ENCODE results near the gene C3orf22. TPM values are rescaled to one million over a fixed set of nuclear protein-coding genes. Genes with fewer than 3 reads are reported as not detected.

The C3orf22 gene
- polyA plus RNA-seq, 1 donor, result 0.63 TPM

- Histone ChIP-seq H3K27me3 (ENCODE audit: control insufficient read depth, insufficient read depth, low read length) (no peaks in the 10 kb centered on the region), H3K4me3 (ENCODE audit: low read length) (no peak overlapping the region), H3K36me3 (ENCODE audit: control insufficient read depth, insufficient read depth, low read length) (no peaks in the 10 kb centered on the region), H3K4me1 (ENCODE audit: control insufficient read depth, insufficient read depth, low read length) (no peaks in the 10 kb centered on the region), H3K27ac (ENCODE audit: low read length) (no peak overlapping the region), H3K9me3 (ENCODE audit: control insufficient read depth, low read depth, low read length) (no peaks in the 10 kb centered on the region)
- no CpG with 5 or more reads among the region's 7 CpGs for WGBS (ENCODE audit: insufficient coverage, low lambda C conversion rate)
- no peak for DNase-seq
Observed at GRCh38 chr3:126578702-126579101, 20.0 kb upstream of the C3orf22 start.

DNA sequence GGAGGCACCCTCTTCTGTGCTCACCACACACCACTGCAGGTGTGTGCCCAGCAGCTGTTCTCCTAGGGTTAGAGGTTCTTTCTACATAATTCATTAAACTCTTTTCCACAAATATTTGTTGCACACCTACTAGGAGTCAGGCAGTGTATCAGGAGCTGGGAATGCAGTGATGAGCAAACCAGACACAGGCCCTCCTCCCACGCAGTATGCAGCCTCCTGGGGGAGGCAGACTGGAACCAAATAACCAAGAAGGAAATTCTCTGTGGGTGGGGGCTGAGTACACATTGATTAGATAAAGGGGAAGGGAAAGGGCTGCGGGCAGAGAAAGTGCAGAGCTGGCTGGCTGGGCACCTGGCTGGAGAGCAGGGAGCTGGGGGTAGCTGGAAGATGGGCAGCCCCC, 18.5 kb upstream of the C3orf22 start:
- 20% methylated on average over 1 of the region's 2 CpGs for WGBS (ENCODE audit: insufficient coverage, low lambda C conversion rate)
- H3K27me3 ChIP-seq (ENCODE audit: control insufficient read depth, insufficient read depth, low read length), result no peaks in the 10 kb centered on the region

GRCh38 chr3:126573492-126574117, 14.9 kb upstream of the C3orf22 start:
- DNase-seq, result no peak
- Histone ChIP-seq H3K36me3 (ENCODE audit: control insufficient read depth, insufficient read depth, low read length) (no peaks in the 10 kb centered on the region), H3K9me3 (ENCODE audit: control insufficient read depth, low read depth, low read length) (no peaks in the 10 kb centered on the region), H3K27ac (ENCODE audit: low read length) (no peak overlapping the region), H3K27me3 (ENCODE audit: control insufficient read depth, insufficient read depth, low read length) (no peaks in the 10 kb centered on the region), H3K4me1 (ENCODE audit: control insufficient read depth, insufficient read depth, low read length) (no peaks in the 10 kb centered on the region), H3K4me3 (ENCODE audit: low read length) (no peak overlapping the region)
- WGBS (ENCODE audit: insufficient coverage, low lambda C conversion rate), result 83% methylated on average over 1 of the region's 15 CpGs

More for the DNA sequence above, 18.5 kb upstream of the C3orf22 start:
- no peaks in the 10 kb centered on the region for H3K36me3 ChIP-seq (ENCODE audit: control insufficient read depth, insufficient read depth, low read length)
- no peaks in the 10 kb centered on the region for H3K4me1 ChIP-seq (ENCODE audit: control insufficient read depth, insufficient read depth, low read length)
- no peak for DNase-seq
- no peak overlapping the region for H3K27ac ChIP-seq (ENCODE audit: low read length)
- no peak overlapping the region for H3K4me3 ChIP-seq (ENCODE audit: low read length)
- no peaks in the 10 kb centered on the region for H3K9me3 ChIP-seq (ENCODE audit: control insufficient read depth, low read depth, low read length)

DNA sequence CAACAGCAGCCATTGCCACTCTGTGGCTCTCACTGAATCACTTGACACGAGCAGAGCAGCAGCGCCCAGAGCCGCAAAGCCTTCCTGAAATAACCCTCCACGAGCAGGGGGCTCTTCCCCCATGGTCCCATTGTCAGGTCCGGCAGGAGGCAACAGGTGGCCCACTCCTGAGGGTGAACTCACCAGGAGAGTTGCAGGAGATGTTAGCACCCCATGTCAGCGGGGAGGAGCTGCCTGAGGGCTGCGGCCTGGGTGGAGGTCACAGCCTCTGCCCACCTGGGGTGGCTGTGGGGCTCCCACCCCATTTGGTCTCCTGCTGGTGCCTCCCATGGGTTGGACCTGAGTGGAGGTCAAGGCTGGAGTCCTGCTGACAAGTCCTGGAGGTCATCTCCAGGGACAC, 12.3 kb upstream of the C3orf22 start:
- WGBS (ENCODE audit: insufficient coverage, low lambda C conversion rate), result no CpG with 5 or more reads among the region's 7 CpGs

GRCh38 chr3:126570103-126570541, 11.4 kb upstream of the C3orf22 start:
- Histone ChIP-seq H3K4me1 (ENCODE audit: control insufficient read depth, insufficient read depth, low read length) (no peaks in the 10 kb centered on the region), H3K36me3 (ENCODE audit: control insufficient read depth, insufficient read depth, low read length) (no peaks in the 10 kb centered on the region), H3K4me3 (ENCODE audit: low read length) (no peak overlapping the region), H3K27me3 (ENCODE audit: control insufficient read depth, insufficient read depth, low read length) (no peaks in the 10 kb centered on the region), H3K9me3 (ENCODE audit: control insufficient read depth, low read depth, low read length) (no peaks in the 10 kb centered on the region), H3K27ac (ENCODE audit: low read length) (no peak overlapping the region)
- no CpG with 5 or more reads among the region's 6 CpGs for WGBS (ENCODE audit: insufficient coverage, low lambda C conversion rate)
- DNase-seq, result no peak

More for the DNA sequence above, 12.3 kb upstream of the C3orf22 start:
- DNase-seq, result no peak
- H3K27ac ChIP-seq (ENCODE audit: low read length), result no peak overlapping the region
- no peaks in the 10 kb centered on the region for H3K36me3 ChIP-seq (ENCODE audit: control insufficient read depth, insufficient read depth, low read length)
- no peak overlapping the region for H3K4me3 ChIP-seq (ENCODE audit: low read length)
- H3K27me3 ChIP-seq (ENCODE audit: control insufficient read depth, insufficient read depth, low read length), result no peaks in the 10 kb centered on the region
- H3K9me3 ChIP-seq (ENCODE audit: control insufficient read depth, low read depth, low read length), result no peaks in the 10 kb centered on the region
- no peaks in the 10 kb centered on the region for H3K4me1 ChIP-seq (ENCODE audit: control insufficient read depth, insufficient read depth, low read length)

DNA sequence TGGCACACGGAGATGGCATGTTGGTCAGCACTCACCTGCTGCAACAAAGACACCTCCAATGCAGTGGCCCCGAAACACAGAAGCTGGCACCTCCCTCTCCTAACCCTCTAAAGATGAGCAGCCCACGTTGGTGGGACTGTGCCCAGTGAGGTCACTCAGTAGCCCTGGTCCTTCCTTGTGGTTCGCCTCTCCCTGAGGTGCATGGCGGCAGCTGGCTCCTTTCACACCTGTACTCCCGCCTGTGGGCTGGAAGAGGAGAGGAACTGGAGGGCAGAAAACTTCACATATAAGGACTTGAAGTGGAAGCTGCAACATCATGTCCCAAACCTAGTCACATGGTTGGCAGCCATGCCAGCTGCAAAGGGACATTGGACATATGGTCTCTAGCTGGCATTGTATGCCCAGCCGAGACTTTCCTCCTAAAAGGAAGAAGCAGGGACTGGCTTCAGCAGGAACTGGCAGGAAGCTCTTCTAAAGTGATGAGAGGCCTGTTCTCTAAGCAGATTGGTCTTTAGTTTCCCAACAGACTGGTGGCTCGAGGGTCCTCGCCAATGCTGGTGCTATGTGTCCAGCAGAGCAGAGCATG, 10.8 kb upstream of the C3orf22 start:
- H3K4me3 ChIP-seq (ENCODE audit: low read length), result no peak overlapping the region
- WGBS (ENCODE audit: insufficient coverage, low lambda C conversion rate), result no CpG with 5 or more reads among the region's 9 CpGs
- H3K9me3 ChIP-seq (ENCODE audit: control insufficient read depth, low read depth, low read length), result no peaks in the 10 kb centered on the region
- no peak overlapping the region for H3K27ac ChIP-seq (ENCODE audit: low read length)
- no peak for DNase-seq
- no peaks in the 10 kb centered on the region for H3K36me3 ChIP-seq (ENCODE audit: control insufficient read depth, insufficient read depth, low read length)
- no peaks in the 10 kb centered on the region for H3K4me1 ChIP-seq (ENCODE audit: control insufficient read depth, insufficient read depth, low read length)
- no peaks in the 10 kb centered on the region for H3K27me3 ChIP-seq (ENCODE audit: control insufficient read depth, insufficient read depth, low read length)

DNA sequence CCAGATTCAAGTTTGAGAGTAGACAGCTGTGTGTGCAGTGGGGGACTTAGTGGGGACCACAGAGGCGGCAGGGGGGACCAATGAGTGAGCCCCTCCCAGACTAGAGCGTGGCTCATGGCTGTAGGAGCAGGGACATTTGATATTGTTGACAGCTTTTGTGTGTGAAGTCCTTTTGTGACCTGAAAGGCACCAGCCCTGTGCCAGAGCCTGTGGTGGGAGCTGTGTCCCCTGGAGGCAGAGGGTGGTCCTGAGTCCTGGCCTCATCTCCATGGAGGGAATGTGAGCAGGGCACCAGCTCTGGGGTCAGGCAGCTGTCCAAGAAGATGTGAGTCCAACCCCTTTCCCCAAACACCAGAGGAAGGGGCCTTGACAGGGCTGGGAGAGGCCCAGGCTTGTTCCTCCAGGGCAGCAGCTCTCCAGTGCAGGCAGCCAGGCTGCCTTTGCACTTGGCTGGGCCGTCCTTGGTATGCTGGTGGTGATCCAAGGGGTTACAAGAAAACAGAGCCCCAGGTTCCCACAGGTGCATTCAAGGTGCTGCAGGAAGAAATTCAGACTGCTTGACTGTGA, 10.1 kb upstream of the C3orf22 start:
- WGBS (ENCODE audit: insufficient coverage, low lambda C conversion rate), result no CpG with 5 or more reads among the region's 3 CpGs

DNA sequence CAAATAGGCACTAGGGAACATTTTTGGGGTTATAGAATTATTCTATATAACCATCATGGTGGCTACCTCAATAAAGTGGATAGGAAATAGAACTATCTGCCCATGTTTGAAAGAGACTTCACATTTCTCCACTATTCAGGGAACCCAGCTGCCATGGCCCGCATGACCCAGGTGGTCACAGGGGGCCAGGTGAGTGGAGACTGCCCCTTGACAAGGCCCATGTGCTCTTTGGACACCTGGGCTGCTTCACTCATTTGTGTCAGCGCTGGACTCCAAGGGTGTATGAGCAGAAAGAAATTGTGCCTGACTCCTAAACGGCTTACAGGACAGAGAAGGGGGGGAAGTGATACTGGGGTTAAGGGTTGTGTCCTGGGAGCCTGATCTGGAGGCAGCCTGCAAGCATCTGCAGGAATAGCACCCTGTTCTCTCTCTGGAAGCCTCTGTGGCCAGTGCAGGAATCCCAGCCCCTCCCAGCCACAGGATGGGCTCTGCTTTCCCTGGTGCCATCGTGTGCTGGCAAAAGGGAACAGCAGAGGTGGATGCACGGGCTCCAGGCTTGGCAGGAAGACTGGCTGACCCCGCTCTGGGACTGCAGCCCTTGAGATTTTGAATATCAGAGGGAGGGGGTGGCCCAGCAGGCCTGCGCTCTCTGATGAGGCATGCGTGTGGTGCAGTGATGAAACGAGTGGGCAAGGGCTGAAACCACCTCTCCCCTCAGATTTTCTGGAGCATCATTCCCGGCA, 9.1 kb upstream of the C3orf22 start:
- no peak for DNase-seq
- no CpG with 5 or more reads among the region's 10 CpGs for WGBS (ENCODE audit: insufficient coverage, low lambda C conversion rate)

More for the DNA sequence above, 10.1 kb upstream of the C3orf22 start:
- H3K4me1 ChIP-seq (ENCODE audit: control insufficient read depth, insufficient read depth, low read length), result no peaks in the 10 kb centered on the region
- H3K9me3 ChIP-seq (ENCODE audit: control insufficient read depth, low read depth, low read length), result no peaks in the 10 kb centered on the region
- no peaks in the 10 kb centered on the region for H3K36me3 ChIP-seq (ENCODE audit: control insufficient read depth, insufficient read depth, low read length)
- no peaks in the 10 kb centered on the region for H3K27me3 ChIP-seq (ENCODE audit: control insufficient read depth, insufficient read depth, low read length)
- no peak for DNase-seq
- no peak overlapping the region for H3K27ac ChIP-seq (ENCODE audit: low read length)
- H3K4me3 ChIP-seq (ENCODE audit: low read length), result no peak overlapping the region

DNA sequence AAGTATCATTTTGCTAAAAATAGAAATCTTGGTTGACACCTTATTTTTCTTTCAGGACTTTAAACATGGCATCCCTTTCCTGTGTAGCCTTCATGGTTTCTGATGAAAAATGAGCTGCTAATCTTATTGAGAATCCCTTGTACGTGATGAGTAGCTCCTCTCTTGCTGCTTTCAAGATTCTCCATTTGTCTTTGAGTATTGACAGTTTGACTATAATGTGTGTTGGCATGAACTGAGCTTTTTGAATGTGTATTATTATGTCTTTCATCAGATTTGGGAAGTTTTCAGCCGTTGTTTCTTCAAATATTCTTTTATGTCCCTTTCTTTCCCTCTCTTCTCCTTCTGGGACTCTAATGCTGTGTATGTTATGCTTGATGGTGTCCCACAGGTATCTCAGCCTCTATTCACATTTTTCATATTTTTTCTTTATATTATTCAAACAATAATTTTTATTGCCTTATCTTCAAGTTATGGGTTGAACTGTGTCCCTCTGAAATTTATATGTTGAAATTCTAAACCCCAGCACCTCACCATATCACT, 4.1 kb upstream of the C3orf22 start:
- Histone ChIP-seq H3K36me3 (ENCODE audit: control insufficient read depth, insufficient read depth, low read length) (no peaks in the 10 kb centered on the region), H3K4me1 (ENCODE audit: control insufficient read depth, insufficient read depth, low read length) (no peaks in the 10 kb centered on the region), H3K27me3 (ENCODE audit: control insufficient read depth, insufficient read depth, low read length) (no peaks in the 10 kb centered on the region), H3K27ac (ENCODE audit: low read length) (no peak overlapping the region), H3K4me3 (ENCODE audit: low read length) (no peak overlapping the region), H3K9me3 (ENCODE audit: control insufficient read depth, low read depth, low read length) (no peaks in the 10 kb centered on the region)
- WGBS (ENCODE audit: insufficient coverage, low lambda C conversion rate), result 100% methylated on average over 2 of the region's 2 CpGs
- DNase-seq, result no peak

More for the DNA sequence above, 9.1 kb upstream of the C3orf22 start:
- no peaks in the 10 kb centered on the region for H3K9me3 ChIP-seq (ENCODE audit: control insufficient read depth, low read depth, low read length)
- H3K4me3 ChIP-seq (ENCODE audit: low read length), result no peak overlapping the region
- H3K27me3 ChIP-seq (ENCODE audit: control insufficient read depth, insufficient read depth, low read length), result no peaks in the 10 kb centered on the region
- no peak overlapping the region for H3K27ac ChIP-seq (ENCODE audit: low read length)
- H3K4me1 ChIP-seq (ENCODE audit: control insufficient read depth, insufficient read depth, low read length), result no peaks in the 10 kb centered on the region
- no peaks in the 10 kb centered on the region for H3K36me3 ChIP-seq (ENCODE audit: control insufficient read depth, insufficient read depth, low read length)

DNA sequence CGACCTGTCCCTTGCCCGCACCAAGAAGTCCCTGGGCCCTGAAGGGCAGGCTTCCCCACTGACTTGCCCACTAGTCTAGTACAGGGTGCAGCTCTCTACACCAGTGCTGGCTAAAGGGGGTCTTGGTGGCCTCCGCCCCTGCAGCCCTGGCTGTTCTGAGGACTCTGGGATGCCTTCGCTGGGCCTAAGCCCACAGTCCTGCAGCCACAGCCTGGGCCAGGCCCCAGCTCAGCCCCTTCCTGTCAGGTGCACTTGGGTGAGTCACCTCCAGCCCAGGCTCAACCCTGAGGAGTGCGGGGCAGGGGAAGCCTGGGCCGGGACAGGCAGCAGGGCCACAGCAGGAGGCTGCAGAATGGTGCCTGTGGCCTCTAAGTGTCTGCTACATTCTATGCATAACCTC, 971 bp downstream of the C3orf22 start:
- no peaks in the 10 kb centered on the region for H3K9me3 ChIP-seq (ENCODE audit: control insufficient read depth, low read depth, low read length)
- no peaks in the 10 kb centered on the region for H3K27me3 ChIP-seq (ENCODE audit: control insufficient read depth, insufficient read depth, low read length)
- no peak for DNase-seq
- H3K27ac ChIP-seq (ENCODE audit: low read length), result no peak overlapping the region
- H3K36me3 ChIP-seq (ENCODE audit: control insufficient read depth, insufficient read depth, low read length), result no peaks in the 10 kb centered on the region
- no CpG with 5 or more reads among the region's 6 CpGs for WGBS (ENCODE audit: insufficient coverage, low lambda C conversion rate)
- H3K4me1 ChIP-seq (ENCODE audit: control insufficient read depth, insufficient read depth, low read length), result no peaks in the 10 kb centered on the region
- H3K4me3 ChIP-seq (ENCODE audit: low read length), result no peak overlapping the region
